NCI-H1930 (cell line): Measurements from ENCODE around the gene PODXL2.
"Not testable (repeated sequence)": the region's sequence is repeated elsewhere in the genome, so short reads cannot be mapped to it uniquely, and the experiment has no call there.

ENCODE experiments used
- DNase-seq, 2 experiments: peaks; one replicate each; lab custom pipeline; 2025; lab: John Stamatoyannopoulos, UW

The PODXL2 gene

DNA sequence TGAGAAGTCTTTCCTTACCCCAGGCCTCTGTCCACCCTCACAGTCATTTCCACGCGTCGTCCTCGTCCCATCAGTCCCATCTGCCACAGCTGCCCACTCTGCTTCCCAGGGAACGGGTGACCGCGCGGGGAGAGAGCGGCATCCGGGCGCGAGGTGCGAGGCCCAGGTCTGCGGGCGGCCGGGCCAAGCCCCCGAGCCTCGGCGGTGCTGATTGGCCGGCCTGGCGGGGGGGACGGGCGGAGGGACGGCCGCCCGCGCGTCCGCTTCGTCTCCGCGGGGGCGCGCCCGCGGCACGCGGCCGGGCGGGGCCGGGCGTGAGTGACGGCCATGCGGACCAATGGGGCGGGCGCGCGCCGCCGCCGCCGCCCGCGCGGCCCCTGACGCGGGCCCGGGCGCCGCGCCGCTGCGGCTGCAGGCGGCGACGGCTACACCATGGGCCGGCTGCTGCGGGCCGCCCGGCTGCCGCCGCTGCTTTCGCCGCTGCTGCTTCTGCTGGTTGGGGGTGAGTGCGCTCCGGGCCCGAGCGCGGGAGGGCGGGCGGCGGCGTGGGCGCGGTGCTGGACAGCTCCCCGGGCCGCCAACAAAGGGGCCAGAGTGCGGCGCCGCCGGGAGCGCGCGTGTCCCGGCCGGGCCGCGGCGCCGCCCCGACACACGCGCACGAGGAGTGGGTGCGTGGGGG is at the start of gene PODXL2:
Gene PODXL2 (plus strand): TSS at position 398 of the 679 bp plus-strand sequence. CDS start 35 bp downstream, at position 433.
- peak; percentile 28 to 83 for DNase-seq

GRCh38 chr3:127580327-127581060 is 48.5 kb upstream of the PODXL2 start:
- DNase-seq, result no peak

- DNase-seq, result no peak
Measured at GRCh38 chr3:127584734-127585133, 44.3 kb upstream of the PODXL2 start.

GRCh38 chr3:127585163-127585812 is 43.7 kb upstream of the PODXL2 start:
- no peak for DNase-seq

DNA sequence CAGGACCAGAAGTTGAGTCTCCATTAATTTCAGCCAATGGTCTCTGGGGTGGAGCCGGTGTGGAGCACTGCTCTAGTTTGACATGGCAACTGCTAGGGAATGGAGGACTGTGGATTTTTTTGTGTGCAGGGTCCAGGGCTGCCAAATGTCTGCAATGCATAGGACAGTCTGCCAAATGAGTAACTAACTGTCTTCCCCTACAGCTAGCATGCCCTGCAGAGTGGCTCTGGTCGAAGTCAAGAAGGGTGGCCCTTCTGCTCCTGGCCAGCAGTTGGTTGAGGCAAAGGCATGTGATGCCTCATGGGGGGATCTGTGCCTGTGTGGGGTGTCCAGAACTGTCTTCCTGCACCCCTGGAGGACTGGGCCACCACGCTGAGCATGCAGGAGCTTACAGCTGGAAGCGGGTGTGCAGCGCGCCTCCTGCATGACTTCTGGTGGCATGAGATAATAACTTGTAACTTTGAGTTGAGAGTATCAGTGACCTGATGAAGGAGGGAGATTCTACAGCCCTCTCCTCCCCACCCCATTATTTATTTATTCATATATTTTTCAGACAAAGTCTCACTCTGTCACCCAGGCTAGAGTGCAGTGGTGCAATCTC is 43.1 kb upstream of the PODXL2 start:
- DNase-seq, result no peak

DNA sequence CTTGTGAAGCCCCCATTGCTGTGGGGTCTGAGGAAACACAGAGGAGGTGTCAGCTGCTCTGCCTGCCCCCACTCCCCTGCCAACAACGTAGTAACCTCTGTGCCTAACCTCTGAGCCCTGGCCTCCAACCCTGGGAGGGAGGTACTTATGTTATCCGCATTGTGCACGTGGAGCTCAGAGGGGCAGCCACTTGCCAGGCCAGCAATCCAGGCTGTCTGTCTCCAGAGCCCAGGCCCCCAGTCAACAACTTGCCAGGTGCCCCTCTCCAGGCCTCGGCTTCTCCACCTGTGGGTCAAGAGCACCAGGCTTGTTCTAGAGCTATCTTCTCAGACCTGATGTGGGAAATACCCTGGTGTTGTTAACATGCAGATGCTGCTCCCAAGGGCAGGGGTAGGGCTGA is 41.1 kb upstream of the PODXL2 start:
- DNase-seq, result no peak

DNA sequence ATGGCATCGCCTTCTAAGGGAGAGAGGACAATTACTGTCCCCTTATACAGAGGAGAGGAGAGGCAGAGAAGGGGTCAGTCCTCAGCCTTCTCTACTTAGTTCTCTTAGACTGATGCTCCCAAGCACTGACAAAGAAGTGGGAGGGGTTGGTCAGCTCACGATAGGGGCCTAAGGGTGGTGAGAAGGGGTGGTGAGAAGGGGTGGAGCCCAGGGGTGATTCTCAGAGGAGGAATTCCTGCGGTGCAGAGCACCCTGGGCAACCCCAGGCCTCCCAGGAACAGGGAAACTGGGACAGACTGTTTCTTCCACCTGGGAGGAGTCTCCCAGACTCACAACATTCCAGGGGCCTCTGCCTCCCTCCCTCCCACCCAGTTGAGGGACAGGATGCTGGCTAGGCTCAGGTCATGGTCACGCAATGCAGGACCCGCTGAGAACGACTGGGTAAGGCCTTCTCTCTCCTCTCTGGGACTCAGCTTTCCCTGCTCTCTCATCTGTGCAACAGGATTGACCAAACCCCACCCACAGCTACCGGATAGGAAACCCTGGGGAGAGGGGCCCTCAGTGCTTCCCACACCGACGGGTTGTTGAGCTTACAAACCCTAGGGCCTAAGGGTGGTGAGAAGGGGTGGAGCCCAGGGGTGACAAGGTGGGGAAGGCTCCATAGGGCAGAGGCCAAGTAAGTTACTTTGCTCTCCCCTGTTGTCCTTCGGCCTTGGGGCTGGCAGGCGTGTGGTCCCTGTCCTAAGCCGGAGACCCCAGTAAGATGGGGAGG is 40.0 kb upstream of the PODXL2 start:
- DNase-seq, result no peak

GRCh38 chr3:127589600-127590281 is 39.2 kb upstream of the PODXL2 start:
- DNase-seq, result no peak

DNA sequence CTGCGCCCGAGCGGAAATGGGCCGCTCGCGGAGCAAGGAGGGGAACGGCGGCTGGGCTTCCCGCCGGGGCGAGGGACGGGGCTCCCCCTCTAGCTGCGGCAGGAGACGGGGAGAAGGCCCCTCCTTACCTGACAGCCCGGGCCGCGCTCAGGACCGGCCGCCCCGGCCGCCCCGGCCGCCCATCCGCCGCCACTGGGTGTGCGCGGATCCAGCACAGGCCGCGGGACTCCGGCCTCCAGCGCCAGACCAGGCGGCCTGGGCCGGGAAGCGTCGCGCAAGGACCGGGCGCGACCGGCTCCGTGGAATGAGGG is 38.7 kb upstream of the PODXL2 start:
- DNase-seq, result no peak

- DNase-seq, result peak; percentile 94 to 96
Measured at GRCh38 chr3:127590593-127591465, 38.2 kb upstream of the PODXL2 start, which contains the start of gene TPRA1. Gene TPRA1 (minus strand): TSS chr3:127590733. CDS start chr3:127580146, 10,587 bp downstream.

GRCh38 chr3:127593178-127593577 is 35.8 kb upstream of the PODXL2 start:
- DNase-seq, result no peak

GRCh38 chr3:127595303-127595702 is 33.7 kb upstream of the PODXL2 start:
- no peak for DNase-seq

DNA sequence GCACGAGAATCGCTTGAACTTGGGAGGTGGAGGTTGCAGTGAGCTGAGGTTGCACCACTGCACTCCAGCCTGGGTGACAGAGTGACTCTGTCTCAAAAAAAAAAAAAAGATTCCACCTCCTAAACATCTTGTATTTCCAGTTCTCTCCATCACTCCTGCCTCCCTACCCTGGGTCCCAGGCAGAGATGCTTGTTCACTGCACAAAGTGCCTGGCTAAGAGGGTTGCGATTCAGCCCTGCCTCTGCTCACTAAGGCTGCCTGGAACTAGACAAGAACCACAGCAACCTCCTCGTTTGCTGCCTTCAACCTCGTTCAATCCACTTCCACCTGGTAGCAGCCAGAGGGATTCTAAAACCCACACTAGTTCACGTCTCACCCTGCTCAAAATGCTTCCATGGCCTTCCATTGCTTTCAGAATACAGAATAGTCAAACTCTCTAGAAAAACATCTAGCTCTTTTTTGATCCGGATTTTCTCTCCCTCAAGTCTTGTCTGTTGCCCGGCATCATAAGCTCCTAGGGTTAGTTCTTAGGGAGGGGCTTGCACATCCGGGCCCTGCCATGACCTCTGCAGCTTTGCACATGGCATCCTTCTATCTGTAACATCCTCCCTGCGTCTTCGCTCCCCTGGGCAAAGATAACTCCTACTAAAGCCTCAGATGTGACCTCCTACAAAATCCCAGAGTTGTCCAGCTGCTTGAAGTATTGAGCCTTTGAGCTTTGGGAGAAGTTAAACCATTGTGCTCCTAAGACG is 31.8 kb upstream of the PODXL2 start:
- DNase-seq, result no peak

GRCh38 chr3:127598841-127599570 is 30.0 kb upstream of the PODXL2 start:
- DNase-seq, result no peak

- DNase-seq, result no peak
Measured at GRCh38 chr3:127600749-127601456, 28.1 kb upstream of the PODXL2 start.

DNA sequence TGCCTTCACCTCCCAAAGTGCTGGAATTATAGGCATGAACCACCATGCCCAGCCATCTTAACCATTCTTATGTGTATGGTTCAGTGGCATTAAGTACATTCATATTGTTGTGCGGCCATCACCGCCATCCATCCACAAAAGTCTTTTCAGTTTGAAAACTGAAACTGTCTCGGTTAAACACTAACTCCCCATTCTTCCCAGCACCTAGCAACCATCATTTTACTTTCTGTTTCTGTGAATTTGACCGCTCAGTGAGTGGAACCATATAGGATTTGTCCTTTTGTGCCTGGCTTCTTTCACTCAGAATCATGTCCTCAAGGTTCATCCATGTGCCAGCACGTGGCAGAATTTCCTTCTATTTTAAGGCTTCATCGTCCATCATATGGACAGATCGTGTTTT is 24.9 kb upstream of the PODXL2 start:
- no peak for DNase-seq

DNA sequence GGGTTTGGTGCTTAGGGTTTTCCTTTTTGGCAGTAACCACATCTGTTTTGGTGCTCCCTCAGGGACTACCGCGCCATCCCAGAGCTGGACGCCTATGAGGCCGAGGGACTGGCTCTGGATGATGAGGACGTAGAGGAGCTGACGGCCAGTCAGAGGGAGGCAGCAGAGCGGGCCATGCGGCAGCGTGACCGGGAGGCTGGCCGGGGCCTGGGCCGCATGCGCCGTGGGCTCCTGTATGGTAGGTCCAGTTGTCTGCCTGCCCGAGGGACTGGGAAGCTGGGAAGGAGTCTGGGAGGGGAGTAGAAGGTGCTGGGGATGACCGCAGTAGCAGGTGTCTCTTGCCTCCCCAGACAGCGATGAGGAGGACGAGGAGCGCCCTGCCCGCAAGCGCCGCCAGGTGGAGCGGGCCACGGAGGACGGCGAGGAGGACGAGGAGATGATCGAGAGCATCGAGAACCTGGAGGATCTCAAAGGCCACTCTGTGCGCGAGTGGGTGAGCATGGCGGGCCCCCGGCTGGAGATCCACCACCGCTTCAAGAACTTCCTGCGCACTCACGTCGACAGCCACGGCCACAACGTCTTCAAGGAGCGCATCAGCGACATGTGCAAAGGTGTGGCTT is 24.3 kb upstream of the PODXL2 start:
- no peak for DNase-seq

GRCh38 chr3:127605547-127605946 is 23.4 kb upstream of the PODXL2 start:
- DNase-seq, result not testable (repeated sequence)
